ENCODE results near the gene PEAK1.

The PEAK1 gene

GRCh38 chr15:77348511-77348910, 71.4 kb downstream of the PEAK1 start:
- Histone ChIP-seq H3K4me3 (ENCODE audit: low read depth in 1 of 2, low read length in 2 of 2) (no peak overlapping the region), H3K36me3 (ENCODE audit: insufficient read depth, low read length) (no peaks in the 10 kb centered on the region), H3K9ac (ENCODE audit: low read length) (no peak overlapping the region), H3K27me3 (ENCODE audit: control insufficient read depth in 1 of 2, insufficient read depth in 2 of 2, low read length in 2 of 2) (no peaks in the 10 kb centered on the region), H3K9me3 (ENCODE audit: low read length) (no peaks in the 10 kb centered on the region), H3K27ac (ENCODE audit: low read depth, low read length) (no peak overlapping the region), H3K4me1 (ENCODE audit: insufficient read depth, low read length) (no peaks in the 10 kb centered on the region)

GRCh38 chr15:77347197-77347596, 72.7 kb downstream of the PEAK1 start:
- Histone ChIP-seq H3K27me3 (ENCODE audit: control insufficient read depth in 1 of 2, insufficient read depth in 2 of 2, low read length in 2 of 2) (no peaks in the 10 kb centered on the region), H3K9me3 (ENCODE audit: low read length) (no peaks in the 10 kb centered on the region), H3K4me1 (ENCODE audit: insufficient read depth, low read length) (no peaks in the 10 kb centered on the region), H3K36me3 (ENCODE audit: insufficient read depth, low read length) (no peaks in the 10 kb centered on the region), H3K27ac (ENCODE audit: low read depth, low read length) (no peak overlapping the region), H3K4me3 (ENCODE audit: low read depth in 1 of 2, low read length in 2 of 2) (no peak overlapping the region), H3K9ac (ENCODE audit: low read length) (no peak overlapping the region)

- no peaks in the 10 kb centered on the region for H3K27me3 ChIP-seq (ENCODE audit: control insufficient read depth in 1 of 2, insufficient read depth in 2 of 2, low read length in 2 of 2)
- no peak overlapping the region for H3K9ac ChIP-seq (ENCODE audit: low read length)
- no peak overlapping the region for H3K27ac ChIP-seq (ENCODE audit: low read depth, low read length)
- H3K4me1 ChIP-seq (ENCODE audit: insufficient read depth, low read length): no peaks in the 10 kb centered on the region
- H3K36me3 ChIP-seq (ENCODE audit: insufficient read depth, low read length): no peaks in the 10 kb centered on the region
- H3K4me3 ChIP-seq (ENCODE audit: low read depth in 1 of 2, low read length in 2 of 2): no peak overlapping the region
- no peaks in the 10 kb centered on the region for H3K9me3 ChIP-seq (ENCODE audit: low read length)
Observed at GRCh38 chr15:77346245-77347036, 73.5 kb downstream of the PEAK1 start.

- Histone ChIP-seq H3K36me3 (ENCODE audit: insufficient read depth, low read length) (no peaks in the 10 kb centered on the region), H3K4me3 (ENCODE audit: low read depth in 1 of 2, low read length in 2 of 2) (no peak overlapping the region), H3K4me1 (ENCODE audit: insufficient read depth, low read length) (no peaks in the 10 kb centered on the region), H3K9ac (ENCODE audit: low read length) (no peak overlapping the region), H3K27ac (ENCODE audit: low read depth, low read length) (no peak overlapping the region), H3K27me3 (ENCODE audit: control insufficient read depth in 1 of 2, insufficient read depth in 2 of 2, low read length in 2 of 2) (no peaks in the 10 kb centered on the region), H3K9me3 (ENCODE audit: low read length) (no peaks in the 10 kb centered on the region)
Observed at GRCh38 chr15:77342807-77343206, 77.1 kb downstream of the PEAK1 start.

- Histone ChIP-seq H3K9me3 (ENCODE audit: low read length) (no peaks in the 10 kb centered on the region), H3K27me3 (ENCODE audit: control insufficient read depth in 1 of 2, insufficient read depth in 2 of 2, low read length in 2 of 2) (no peaks in the 10 kb centered on the region), H3K27ac (ENCODE audit: low read depth, low read length) (no peak overlapping the region), H3K4me3 (ENCODE audit: low read depth in 1 of 2, low read length in 2 of 2) (no peak overlapping the region), H3K9ac (ENCODE audit: low read length) (no peak overlapping the region), H3K36me3 (ENCODE audit: insufficient read depth, low read length) (no peaks in the 10 kb centered on the region), H3K4me1 (ENCODE audit: insufficient read depth, low read length) (peaks cover 12% of the 10 kb centered on the region)
Observed at GRCh38 chr15:77340245-77340644, 79.7 kb downstream of the PEAK1 start.

- no peaks in the 10 kb centered on the region for H3K27me3 ChIP-seq (ENCODE audit: control insufficient read depth in 1 of 2, insufficient read depth in 2 of 2, low read length in 2 of 2)
- no peak overlapping the region for H3K4me3 ChIP-seq (ENCODE audit: low read depth in 1 of 2, low read length in 2 of 2)
- peaks cover 12% of the 10 kb centered on the region for H3K4me1 ChIP-seq (ENCODE audit: insufficient read depth, low read length)
- H3K9me3 ChIP-seq (ENCODE audit: low read length): no peaks in the 10 kb centered on the region
- no peak overlapping the region for H3K9ac ChIP-seq (ENCODE audit: low read length)
- no peaks in the 10 kb centered on the region for H3K36me3 ChIP-seq (ENCODE audit: insufficient read depth, low read length)
- H3K27ac ChIP-seq (ENCODE audit: low read depth, low read length): no peak overlapping the region
Observed at GRCh38 chr15:77336006-77336405, 83.9 kb downstream of the PEAK1 start.

- Histone ChIP-seq H3K9me3 (ENCODE audit: low read length) (no peaks in the 10 kb centered on the region), H3K9ac (ENCODE audit: low read length) (no peak overlapping the region), H3K27me3 (ENCODE audit: control insufficient read depth in 1 of 2, insufficient read depth in 2 of 2, low read length in 2 of 2) (no peaks in the 10 kb centered on the region), H3K4me3 (ENCODE audit: low read depth in 1 of 2, low read length in 2 of 2) (no peak overlapping the region), H3K36me3 (ENCODE audit: insufficient read depth, low read length) (no peaks in the 10 kb centered on the region), H3K27ac (ENCODE audit: low read depth, low read length) (no peak overlapping the region), H3K4me1 (ENCODE audit: insufficient read depth, low read length) (peaks cover 12% of the 10 kb centered on the region)
Observed at GRCh38 chr15:77335298-77335697, 84.6 kb downstream of the PEAK1 start.

- Histone ChIP-seq H3K27ac (ENCODE audit: low read depth, low read length) (no peak overlapping the region), H3K9me3 (ENCODE audit: low read length) (no peaks in the 10 kb centered on the region), H3K4me3 (ENCODE audit: low read depth in 1 of 2, low read length in 2 of 2) (no peak overlapping the region), H3K36me3 (ENCODE audit: insufficient read depth, low read length) (no peaks in the 10 kb centered on the region), H3K27me3 (ENCODE audit: control insufficient read depth in 1 of 2, insufficient read depth in 2 of 2, low read length in 2 of 2) (no peaks in the 10 kb centered on the region), H3K4me1 (ENCODE audit: insufficient read depth, low read length) (peaks cover 17% of the 10 kb centered on the region), H3K9ac (ENCODE audit: low read length) (no peak overlapping the region)
Observed at GRCh38 chr15:77333166-77333565, 86.7 kb downstream of the PEAK1 start.

- Histone ChIP-seq H3K27me3 (ENCODE audit: control insufficient read depth in 1 of 2, insufficient read depth in 2 of 2, low read length in 2 of 2) (no peaks in the 10 kb centered on the region), H3K4me3 (ENCODE audit: low read depth in 1 of 2, low read length in 2 of 2) (no peak overlapping the region), H3K27ac (ENCODE audit: low read depth, low read length) (no peak overlapping the region), H3K36me3 (ENCODE audit: insufficient read depth, low read length) (no peaks in the 10 kb centered on the region), H3K9me3 (ENCODE audit: low read length) (no peaks in the 10 kb centered on the region), H3K4me1 (ENCODE audit: insufficient read depth, low read length) (peaks cover 16% of the 10 kb centered on the region), H3K9ac (ENCODE audit: low read length) (no peak overlapping the region)
Observed at GRCh38 chr15:77329202-77329601, 90.7 kb downstream of the PEAK1 start.

- H3K4me1 ChIP-seq (ENCODE audit: insufficient read depth, low read length): peaks cover 16% of the 10 kb centered on the region
- no peaks in the 10 kb centered on the region for H3K9me3 ChIP-seq (ENCODE audit: low read length)
- no peak overlapping the region for H3K9ac ChIP-seq (ENCODE audit: low read length)
- no peak overlapping the region for H3K4me3 ChIP-seq (ENCODE audit: low read depth in 1 of 2, low read length in 2 of 2)
- H3K36me3 ChIP-seq (ENCODE audit: insufficient read depth, low read length): no peaks in the 10 kb centered on the region
- H3K27ac ChIP-seq (ENCODE audit: low read depth, low read length): no peak overlapping the region
- no peaks in the 10 kb centered on the region for H3K27me3 ChIP-seq (ENCODE audit: control insufficient read depth in 1 of 2, insufficient read depth in 2 of 2, low read length in 2 of 2)
Observed at GRCh38 chr15:77327844-77328529, 91.9 kb downstream of the PEAK1 start.

GRCh38 chr15:77327168-77327567, 92.7 kb downstream of the PEAK1 start:
- no peaks in the 10 kb centered on the region for H3K9me3 ChIP-seq (ENCODE audit: low read length)

GRCh38 chr15:77326366-77326765, 93.5 kb downstream of the PEAK1 start:
- H3K27ac ChIP-seq (ENCODE audit: low read depth, low read length): no peak overlapping the region
- no peak overlapping the region for H3K9ac ChIP-seq (ENCODE audit: low read length)
- H3K4me1 ChIP-seq (ENCODE audit: insufficient read depth, low read length): peaks cover 16% of the 10 kb centered on the region
- no peaks in the 10 kb centered on the region for H3K9me3 ChIP-seq (ENCODE audit: low read length)
- no peak overlapping the region for H3K4me3 ChIP-seq (ENCODE audit: low read depth in 1 of 2, low read length in 2 of 2)
- no peaks in the 10 kb centered on the region for H3K36me3 ChIP-seq (ENCODE audit: insufficient read depth, low read length)
- H3K27me3 ChIP-seq (ENCODE audit: control insufficient read depth in 1 of 2, insufficient read depth in 2 of 2, low read length in 2 of 2): no peaks in the 10 kb centered on the region

More at GRCh38 chr15:77327168-77327567, 92.7 kb downstream of the PEAK1 start:
- Histone ChIP-seq H3K27me3 (ENCODE audit: control insufficient read depth in 1 of 2, insufficient read depth in 2 of 2, low read length in 2 of 2) (no peaks in the 10 kb centered on the region), H3K36me3 (ENCODE audit: insufficient read depth, low read length) (no peaks in the 10 kb centered on the region), H3K4me3 (ENCODE audit: low read depth in 1 of 2, low read length in 2 of 2) (no peak overlapping the region), H3K27ac (ENCODE audit: low read depth, low read length) (no peak overlapping the region), H3K9ac (ENCODE audit: low read length) (no peak overlapping the region), H3K4me1 (ENCODE audit: insufficient read depth, low read length) (peaks cover 16% of the 10 kb centered on the region)
